Keratinocyte (primary cell): ENCODE results near the gene DIAPH2. TPM values are rescaled to one million over a fixed set of nuclear protein-coding genes. Genes with fewer than 3 reads are reported as not detected.

ENCODE experiments used
- DNase-seq: peaks from one replicate; pipeline ENCODE4 v3.0.0-alpha.2; 2011; ENCODE audit warnings: low read depth, missing footprints, low spot score
- FAIRE-seq: peaks from 2 replicates; lab custom pipeline; 2011; peaks lifted over from hg19 to GRCh38; lab: Jason Lieb, UNC
- H2AFZ ChIP-seq: 2 replicates; pipeline ENCODE4 v1.6.0; 2012; ENCODE audit warnings: low read length, control low read depth, inconsistent platforms; ENCODE audit not compliant: control insufficient read depth
- H3K27ac ChIP-seq: 2 replicates; pipeline ENCODE4 v1.5.1; 2011; ENCODE audit warnings: low read length; ENCODE audit not compliant: control insufficient read depth, insufficient read depth
- H3K27me3 ChIP-seq: 3 replicates; pipeline ENCODE4 v1.6.0; 2011; ENCODE audit warnings: low read length; ENCODE audit not compliant: control insufficient read depth, insufficient read depth; ENCODE audit errors: extremely low read depth
- H3K36me3 ChIP-seq, 2 experiments: 2 replicates in 1 of 2; 3 replicates in 1 of 2; pipeline ENCODE4 v1.5.1; 2011; ENCODE audit warnings: low read length in 2 of 2, mild to moderate bottlenecking in 1 of 2; ENCODE audit not compliant: control insufficient read depth in 2 of 2, insufficient read depth in 2 of 2; ENCODE audit errors: extremely low read depth in 1 of 2
- H3K4me1 ChIP-seq: 3 replicates; pipeline ENCODE4 v1.5.1; 2011; ENCODE audit warnings: low read length; ENCODE audit not compliant: control insufficient read depth, insufficient read depth; ENCODE audit errors: extremely low read depth
- H3K4me2 ChIP-seq: 3 replicates; pipeline ENCODE4 v1.6.0; 2011; ENCODE audit warnings: low read depth, low read length; ENCODE audit not compliant: control insufficient read depth, insufficient read depth; ENCODE audit errors: extremely low read depth
- H3K4me3 ChIP-seq, 3 experiments: fragments of 200-600 bp in 1 of 3; sonication (generic) in 1 of 3; 2 replicates in 2 of 3; 3 replicates in 1 of 3; pipeline ENCODE4 v1.5.1; 2011 to 2016; ENCODE audit warnings: low read length in 3 of 3, mild to moderate bottlenecking in 3 of 3, control low read depth in 2 of 3, inconsistent platforms in 1 of 3, low read depth in 1 of 3, mixed read lengths in 1 of 3, mixed run types in 1 of 3, moderate library complexity in 1 of 3; ENCODE audit not compliant: control insufficient read depth in 2 of 3, insufficient read depth in 2 of 3; ENCODE audit errors: extremely low read depth in 1 of 3
- H3K79me2 ChIP-seq: 2 replicates; pipeline ENCODE4 v1.6.0; 2012; ENCODE audit warnings: low read length; ENCODE audit not compliant: control insufficient read depth, insufficient read depth
- H3K9ac ChIP-seq: 3 replicates; pipeline ENCODE4 v1.6.0; 2011; ENCODE audit warnings: low read length; ENCODE audit not compliant: control insufficient read depth, insufficient read depth; ENCODE audit errors: extremely low read depth
- H3K9me1 ChIP-seq: 3 replicates; pipeline ENCODE4 v1.6.0; 2011; ENCODE audit warnings: low read length; ENCODE audit not compliant: control insufficient read depth, insufficient read depth; ENCODE audit errors: extremely low read depth
- H3K9me3 ChIP-seq: 2 replicates; pipeline ENCODE4 v1.5.1; 2012; ENCODE audit warnings: low read depth, low read length; ENCODE audit not compliant: control insufficient read depth
- H4K20me1 ChIP-seq: 3 replicates; pipeline ENCODE4 v1.6.0; 2011; ENCODE audit warnings: low read length; ENCODE audit not compliant: control insufficient read depth, insufficient read depth; ENCODE audit errors: extremely low read depth
- EZH2 ChIP-seq: IDR thresholded peaks from one replicate; pipeline ENCODE4 v1.6.1; 2012; ENCODE audit warnings: inconsistent platforms, mild to moderate bottlenecking, low read length, moderate library complexity
- dilution Hi-C: fragments of 300-500 bp; cut with MboI; formaldehyde crosslinking; loops from one replicate; pipeline ENCODE4 v1.7.0; 2020; ENCODE audit warnings: low sequenced_read_pairs; ENCODE audit not compliant: extremely low pct_ligation_motif_present
- polyA plus RNA-seq, 5 experiments: library from polyadenylated mRNA; depleted of rRNA in 3 of 5; stranded (reverse) in 3 of 5; stranded (forward) in 1 of 5; unstranded in 1 of 5; fragments of >200 nt; gene quantifications; 1 replicate in 1 of 5; 2 replicates in 3 of 5; 3 replicates in 1 of 5; pipeline versions ENCODE4 v1.2.1 to v1.2.3, GENCODE V29; 2011 to 2012; ENCODE audit warnings: missing spikeins in 2 of 5, low read depth in 1 of 5, low replicate concordance in 1 of 5
- TF ChIP-seq, protein P1 (sequence below), 3 experiments: IDR thresholded peaks in 1 of 3; conservative IDR thresholded peaks in 1 of 3; optimal IDR thresholded peaks in 1 of 3; 2 replicates in 2 of 3; 3 replicates in 1 of 3; pipeline versions ENCODE3 to v1.5.1; 2011; ENCODE audit warnings: low read length in 3 of 3, mild to moderate bottlenecking in 3 of 3, moderate library complexity in 2 of 3, control low read depth in 1 of 3, inconsistent platforms in 1 of 3; ENCODE audit not compliant: insufficient read depth in 2 of 3; ENCODE audit errors: extremely low read depth in 1 of 3

The DIAPH2 gene
- polyA plus RNA-seq, 1 donor (not counting 4 experiments of a cell fraction or from before 2014, with no cell fraction given) = 7.4 TPM

DNA sequence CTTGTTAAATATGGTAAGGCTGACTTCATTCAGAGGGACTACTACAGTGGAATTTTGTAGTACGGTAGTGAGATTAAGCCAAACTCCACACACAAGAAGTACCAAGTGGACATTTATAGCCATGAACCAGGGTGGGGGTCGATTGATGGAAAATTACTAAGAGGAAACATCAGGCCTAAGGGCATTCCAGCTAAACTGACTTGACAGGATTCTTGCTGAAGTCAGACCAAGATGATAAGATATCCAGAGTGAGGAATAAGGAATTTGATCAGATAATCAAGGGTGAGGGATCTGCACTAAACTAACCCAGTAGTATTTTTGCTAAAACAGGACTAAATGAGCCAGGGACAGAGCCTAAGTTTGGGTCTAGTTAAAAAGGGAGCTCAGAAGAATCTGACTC is 796.6 kb downstream of the DIAPH2 start:
- Histone ChIP-seq H3K4me1 (no peaks in the 10 kb centered on the region), H3K4me2 (no peak overlapping the region), H3K4me3 (no peak overlapping the region), H4K20me1 (no peaks in the 10 kb centered on the region), H3K27me3 (no peaks in the 10 kb centered on the region), H3K27ac (no peak overlapping the region), H3K79me2 (no peaks in the 10 kb centered on the region), H3K9me3 (no peaks in the 10 kb centered on the region), H2AFZ (no peak overlapping the region), H3K36me3 (no peaks in the 10 kb centered on the region), H3K9ac (no peak overlapping the region), H3K9me1 (no peaks in the 10 kb centered on the region)
- DNase-seq (no peak), FAIRE-seq (no peak)
- dilution Hi-C loops = no loop called here
- TF ChIP-seq, protein P1, sequence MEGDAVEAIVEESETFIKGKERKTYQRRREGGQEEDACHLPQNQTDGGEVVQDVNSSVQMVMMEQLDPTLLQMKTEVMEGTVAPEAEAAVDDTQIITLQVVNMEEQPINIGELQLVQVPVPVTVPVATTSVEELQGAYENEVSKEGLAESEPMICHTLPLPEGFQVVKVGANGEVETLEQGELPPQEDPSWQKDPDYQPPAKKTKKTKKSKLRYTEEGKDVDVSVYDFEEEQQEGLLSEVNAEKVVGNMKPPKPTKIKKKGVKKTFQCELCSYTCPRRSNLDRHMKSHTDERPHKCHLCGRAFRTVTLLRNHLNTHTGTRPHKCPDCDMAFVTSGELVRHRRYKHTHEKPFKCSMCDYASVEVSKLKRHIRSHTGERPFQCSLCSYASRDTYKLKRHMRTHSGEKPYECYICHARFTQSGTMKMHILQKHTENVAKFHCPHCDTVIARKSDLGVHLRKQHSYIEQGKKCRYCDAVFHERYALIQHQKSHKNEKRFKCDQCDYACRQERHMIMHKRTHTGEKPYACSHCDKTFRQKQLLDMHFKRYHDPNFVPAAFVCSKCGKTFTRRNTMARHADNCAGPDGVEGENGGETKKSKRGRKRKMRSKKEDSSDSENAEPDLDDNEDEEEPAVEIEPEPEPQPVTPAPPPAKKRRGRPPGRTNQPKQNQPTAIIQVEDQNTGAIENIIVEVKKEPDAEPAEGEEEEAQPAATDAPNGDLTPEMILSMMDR (optimal IDR thresholded peaks at IDR 0.05 in 1 of 3, IDR thresholded peaks at IDR 0.05 in 1 of 3, conservative IDR thresholded peaks at IDR 0.05 in 1 of 3; ENCODE audit: extremely low read depth in 1 of 3, insufficient read depth in 2 of 3, low read length in 3 of 3) = no peak
- no peak for TF ChIP-seq EZH2

GRCh38 chrX:97482666-97483300 is 798.1 kb downstream of the DIAPH2 start:
- Histone ChIP-seq H3K9me3 (no peaks in the 10 kb centered on the region), H3K36me3 (no peaks in the 10 kb centered on the region), H3K4me1 (no peaks in the 10 kb centered on the region), H3K9me1 (no peaks in the 10 kb centered on the region), H4K20me1 (no peaks in the 10 kb centered on the region), H3K9ac (no peak overlapping the region), H3K4me2 (no peak overlapping the region), H3K27ac (no peak overlapping the region), H2AFZ (no peak overlapping the region), H3K27me3 (no peaks in the 10 kb centered on the region), H3K79me2 (no peaks in the 10 kb centered on the region), H3K4me3 (no peak overlapping the region)
- DNase-seq (no peak), FAIRE-seq (no peak)
- dilution Hi-C loops = no loop called here
- no peak for TF ChIP-seq EZH2
- TF ChIP-seq, protein P1 (optimal IDR thresholded peaks at IDR 0.05 in 1 of 3, IDR thresholded peaks at IDR 0.05 in 1 of 3, conservative IDR thresholded peaks at IDR 0.05 in 1 of 3; ENCODE audit: extremely low read depth in 1 of 3, insufficient read depth in 2 of 3, low read length in 3 of 3) = no peak
